Activated CD8-positive, alpha-beta memory T cell treated with anti-CD3 and anti-CD28 coated beads for 36 hours (primary cell): Measurements from ENCODE around the gene NFAM1. TPM values are rescaled to one million over a fixed set of nuclear protein-coding genes. Genes with fewer than 3 reads are reported as not detected.

Experiments used
- CTCF ChIA-PET: fragments of 350-600 bp; sonication (Branson Sonifier 250); formaldehyde crosslinking; loops from one replicate; lab custom pipeline; 2021; ENCODE audit warnings: antibody characterized with exemption; lab: Charles Lee
- POLR2A ChIA-PET: fragments of 350-600 bp; sonication (Branson Sonifier 250); formaldehyde crosslinking; loops from one replicate; lab custom pipeline; 2021; ENCODE audit warnings: antibody characterized with exemption; lab: Charles Lee
- total RNA-seq, 2 experiments: library from RNA; stranded (reverse); gene quantifications; one replicate each; pipeline ENCODE4 v1.2.3, GENCODE V29; 2021

NFAM1 gene
- total RNA-seq, 2 experiments from 2014 or later = 0.10 to 0.13 TPM

GRCh38 chr22:42427167-42427566, 5.0 kb downstream of the NFAM1 start:
- ChIA-PET POLR2A (no interaction called here), CTCF (no interaction called here)

GRCh38 chr22:42425989-42426355, 6.2 kb downstream of the NFAM1 start:
- POLR2A ChIA-PET = no interaction called here
- CTCF ChIA-PET = no interaction called here

DNA sequence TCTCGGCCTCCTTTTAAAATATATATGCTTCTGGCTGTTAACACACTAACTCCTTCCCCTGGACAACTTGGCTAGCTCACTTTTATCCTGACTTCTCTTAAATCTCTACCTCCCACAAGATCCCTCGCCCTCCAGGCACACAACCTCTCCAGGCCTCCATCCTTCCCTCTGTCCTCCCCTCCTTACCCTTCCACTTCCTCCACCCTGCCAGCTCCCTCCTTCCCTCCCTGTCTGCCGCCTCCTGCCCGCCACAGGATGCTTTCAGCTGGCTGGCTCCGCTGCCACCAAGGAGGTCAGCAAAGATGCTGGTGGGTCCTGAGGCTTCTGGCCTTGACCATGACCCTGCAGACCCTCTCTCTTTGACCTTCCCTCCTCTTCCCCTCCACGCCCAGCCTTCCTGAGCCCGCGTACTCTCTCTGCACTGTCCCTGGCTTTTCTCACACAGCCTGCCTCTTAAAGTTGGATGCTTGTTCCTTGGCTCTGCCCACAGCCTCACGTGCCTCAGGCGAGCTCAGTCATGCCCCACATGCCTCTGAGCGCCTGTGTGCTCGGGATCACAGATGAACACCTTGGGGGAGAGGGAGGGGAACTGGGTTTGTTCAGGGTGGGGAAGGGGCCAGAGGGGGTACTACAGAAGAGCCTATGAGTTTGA, 6.7 kb downstream of the NFAM1 start:
- POLR2A ChIA-PET = no interaction called here
- CTCF ChIA-PET = no interaction called here

DNA sequence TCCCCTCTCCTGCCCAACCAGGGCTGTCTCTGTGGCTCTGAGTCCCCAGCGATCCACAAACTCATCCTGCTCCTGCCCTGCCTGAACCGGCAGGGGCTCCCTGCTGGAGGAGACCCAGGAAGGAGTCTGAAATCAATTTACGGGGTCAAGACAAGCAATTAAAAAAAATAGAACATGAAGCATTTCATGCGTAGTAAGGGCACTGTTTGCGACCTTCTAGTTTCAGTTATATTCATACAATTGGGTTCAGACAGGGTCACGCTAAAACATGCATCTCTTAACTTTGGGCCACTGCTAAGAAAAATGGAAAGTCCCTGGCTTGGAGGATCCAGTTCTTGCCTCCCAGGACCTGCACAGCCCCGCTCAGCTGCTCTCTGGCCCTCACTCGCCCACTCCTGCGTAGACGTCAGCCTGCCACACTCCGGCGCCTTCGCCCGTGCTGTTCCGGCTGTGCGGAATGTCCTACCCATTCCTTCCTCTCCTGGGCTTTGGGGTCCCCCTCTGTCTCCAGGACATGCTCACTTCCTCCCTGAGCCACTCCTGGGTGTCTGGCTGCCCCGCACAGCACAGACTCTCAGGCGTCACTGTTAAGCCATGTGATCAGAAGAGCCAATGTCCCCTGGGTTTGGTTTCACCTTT, 12.8 kb downstream of the NFAM1 start:
- ChIA-PET CTCF (no interaction called here), POLR2A (no interaction called here)

- POLR2A ChIA-PET = no interaction called here
- CTCF ChIA-PET = no interaction called here
Observed at GRCh38 chr22:42418811-42419242, 13.4 kb downstream of the NFAM1 start.

DNA sequence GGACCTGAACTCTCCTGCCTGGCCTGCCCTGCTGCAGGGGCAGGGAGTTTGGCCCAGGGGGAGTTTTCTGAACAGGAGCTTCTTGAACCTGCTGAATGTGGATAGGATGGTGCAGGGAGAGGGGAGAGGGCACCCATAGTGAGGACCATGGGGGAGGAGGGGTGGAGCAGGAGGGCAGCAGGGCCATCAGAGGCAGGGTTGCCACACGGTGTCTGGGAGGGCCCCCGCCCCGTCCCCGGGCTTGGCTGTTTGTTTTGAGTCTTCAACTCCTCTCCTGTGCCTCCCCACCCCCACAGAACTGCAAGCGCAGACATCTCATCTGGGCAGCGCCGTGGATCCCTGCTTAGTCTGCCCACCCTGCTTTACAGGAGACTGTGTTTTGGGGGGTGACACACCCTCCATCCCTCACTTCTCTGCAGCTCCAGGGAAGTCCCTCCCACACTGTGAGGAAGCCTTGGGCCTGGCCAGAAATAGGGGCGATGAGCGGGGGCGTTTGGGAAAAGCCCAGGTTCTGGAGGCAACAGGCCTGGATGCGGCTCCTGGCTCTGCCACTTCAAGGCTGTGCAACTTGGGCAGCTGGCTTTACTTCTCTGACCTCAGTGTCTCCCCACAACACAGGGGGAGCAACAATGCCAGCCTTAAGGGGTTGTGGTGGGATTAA, 14.4 kb downstream of the NFAM1 start:
- ChIA-PET POLR2A (no interaction called here), CTCF (no interaction called here)

DNA sequence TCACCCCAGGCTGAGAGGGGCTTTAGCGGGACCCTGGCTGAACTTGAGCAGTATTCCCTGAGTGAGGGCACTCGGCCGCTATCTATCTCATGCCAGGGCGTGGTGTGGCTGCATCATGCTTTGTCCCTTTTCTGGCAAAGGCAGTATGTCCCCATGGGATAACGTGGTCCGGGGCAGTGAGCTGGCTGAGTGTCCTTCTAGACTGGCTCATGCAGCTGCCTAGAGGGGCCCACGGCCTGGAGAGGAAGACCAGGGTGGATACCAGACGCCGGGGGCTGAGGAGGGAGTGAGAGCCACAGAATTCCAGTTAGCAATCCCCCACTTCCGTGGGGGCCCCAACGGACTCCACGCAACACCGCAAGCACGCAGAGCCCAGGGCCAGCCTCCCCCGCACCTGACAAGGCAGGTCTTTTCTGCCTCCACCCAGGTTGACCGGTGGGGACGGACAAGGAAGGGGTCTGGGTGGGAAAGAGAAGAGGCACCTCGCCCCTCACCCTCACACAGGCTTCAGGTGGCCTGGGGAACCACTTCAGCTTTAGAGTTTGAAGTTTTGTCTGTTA, 15.5 kb downstream of the NFAM1 start:
- ChIA-PET POLR2A (no interaction called here), CTCF (no interaction called here)

GRCh38 chr22:42414565-42415303, 17.5 kb downstream of the NFAM1 start:
- ChIA-PET POLR2A (no interaction called here), CTCF (interaction anchor here (1.0 kb wide), 1 partner anchor 244 kb away, joined by 3 read pairs; no protein-coding TSS in a partner anchor)

GRCh38 chr22:42414021-42414420, 18.2 kb downstream of the NFAM1 start:
- CTCF ChIA-PET = no interaction called here
- POLR2A ChIA-PET = no interaction called here

DNA sequence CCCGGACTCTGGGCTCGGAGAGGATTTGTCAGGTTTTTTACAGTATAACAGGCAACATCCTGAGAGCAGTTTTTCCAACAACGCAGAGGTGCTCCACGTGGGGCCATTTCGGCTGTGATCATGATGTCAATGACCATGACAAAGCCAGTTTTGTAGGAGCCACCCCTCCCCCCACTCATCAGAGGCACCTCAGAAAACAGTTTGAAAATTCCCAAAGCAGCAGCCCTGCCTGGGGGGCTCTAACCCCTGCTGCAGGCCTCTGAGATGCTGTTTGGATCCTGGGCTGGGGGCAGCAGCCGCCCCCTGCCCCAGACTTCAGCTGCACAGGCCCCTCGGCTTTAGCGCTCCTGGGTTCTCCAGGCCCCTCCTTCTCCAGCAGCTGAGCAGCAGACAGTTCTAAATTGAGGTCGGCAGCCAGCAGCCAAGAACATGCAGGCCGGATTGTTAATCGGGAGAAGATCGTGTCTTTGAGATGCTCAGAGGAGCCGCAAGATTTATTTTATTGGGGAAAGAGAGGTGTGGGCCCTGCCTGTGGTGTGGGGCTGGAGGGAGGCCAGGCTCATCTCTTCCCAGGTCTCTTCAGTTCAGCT, 19.4 kb downstream of the NFAM1 start:
- ChIA-PET CTCF (no interaction called here), POLR2A (no interaction called here)

GRCh38 chr22:42410708-42411107, 21.5 kb downstream of the NFAM1 start:
- ChIA-PET CTCF (no interaction called here), POLR2A (interaction anchor here (0.7 kb wide), 1 partner anchor 107 kb away, joined by 5 read pairs; no protein-coding TSS in a partner anchor)

DNA sequence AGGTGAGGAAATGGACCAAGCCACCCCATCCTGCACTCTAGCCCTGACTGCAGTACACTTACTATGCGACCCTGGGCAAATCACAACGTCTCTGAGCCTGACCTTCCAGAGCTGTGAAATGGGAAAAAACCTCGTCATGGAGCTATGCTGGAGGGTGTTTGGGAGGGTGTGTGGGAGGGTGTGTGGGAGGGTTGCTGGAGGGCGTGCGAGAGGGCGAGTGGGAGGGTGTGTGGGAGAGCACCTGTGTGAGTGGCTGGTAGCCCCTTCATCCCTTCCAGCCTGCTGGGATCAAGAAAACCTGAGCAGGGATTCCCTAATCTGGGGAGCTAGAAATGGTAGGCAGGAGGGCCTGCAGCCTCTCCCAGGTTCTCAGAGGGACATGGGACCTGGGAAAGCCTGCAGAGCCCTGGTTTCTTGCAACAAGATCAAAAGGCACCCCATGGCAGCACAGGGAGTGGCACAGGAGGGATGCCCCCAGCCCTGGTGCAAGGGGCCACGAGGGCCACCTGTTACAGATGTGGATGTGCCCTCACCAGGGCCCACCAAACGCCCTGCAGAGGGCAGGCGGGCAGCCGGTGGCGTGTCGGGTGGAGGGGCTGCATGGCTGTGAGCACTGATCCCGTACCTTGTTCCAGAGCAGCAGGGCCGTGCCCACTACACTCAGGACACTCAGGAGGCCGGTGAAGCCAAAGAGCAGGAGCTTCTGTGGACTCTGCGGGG, 23.2 kb downstream of the NFAM1 start:
- ChIA-PET POLR2A (no interaction called here), CTCF (no interaction called here)

DNA sequence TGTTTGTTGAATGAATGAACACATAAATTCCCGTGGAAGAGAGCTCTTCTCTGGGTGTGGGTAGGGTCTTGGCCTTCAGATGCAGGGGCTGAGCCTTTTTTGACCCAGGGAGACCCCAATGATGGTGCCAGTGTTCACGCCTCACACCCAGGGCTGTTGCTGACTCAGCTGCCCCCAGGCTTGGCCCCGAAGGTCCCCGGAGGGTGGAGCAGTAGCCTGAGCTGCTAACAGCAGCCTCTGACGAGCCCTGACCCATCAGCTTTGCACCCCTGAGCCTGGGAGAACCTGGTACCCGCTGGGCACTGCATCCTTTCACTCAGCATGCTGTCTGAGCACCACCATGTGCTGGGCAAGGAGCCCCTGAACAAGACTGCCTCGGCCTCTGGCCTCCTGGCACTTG, 23.9 kb downstream of the NFAM1 start:
- ChIA-PET POLR2A (no interaction called here), CTCF (no interaction called here)

DNA sequence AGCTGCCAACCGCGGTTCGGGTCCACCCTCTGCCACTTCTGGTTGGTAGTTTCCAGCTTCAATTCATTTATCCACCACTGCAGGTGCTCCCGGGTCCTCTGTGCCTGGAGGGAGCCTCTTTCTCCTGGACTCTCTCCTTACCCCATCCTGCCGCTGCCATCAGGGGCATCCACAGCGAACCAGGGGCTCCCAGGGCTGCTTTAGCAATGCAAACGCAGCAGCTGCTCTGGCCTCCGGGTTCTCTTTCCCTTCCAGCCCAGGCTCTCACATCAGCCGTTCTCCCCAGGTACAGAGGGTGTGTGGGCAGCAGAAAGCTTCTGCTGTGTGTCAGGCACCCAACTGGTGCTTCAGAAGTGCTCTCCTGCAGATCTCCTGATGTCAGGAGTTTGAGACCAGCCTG, 27.9 kb downstream of the NFAM1 start:
- CTCF ChIA-PET = no interaction called here
- POLR2A ChIA-PET = no interaction called here

DNA sequence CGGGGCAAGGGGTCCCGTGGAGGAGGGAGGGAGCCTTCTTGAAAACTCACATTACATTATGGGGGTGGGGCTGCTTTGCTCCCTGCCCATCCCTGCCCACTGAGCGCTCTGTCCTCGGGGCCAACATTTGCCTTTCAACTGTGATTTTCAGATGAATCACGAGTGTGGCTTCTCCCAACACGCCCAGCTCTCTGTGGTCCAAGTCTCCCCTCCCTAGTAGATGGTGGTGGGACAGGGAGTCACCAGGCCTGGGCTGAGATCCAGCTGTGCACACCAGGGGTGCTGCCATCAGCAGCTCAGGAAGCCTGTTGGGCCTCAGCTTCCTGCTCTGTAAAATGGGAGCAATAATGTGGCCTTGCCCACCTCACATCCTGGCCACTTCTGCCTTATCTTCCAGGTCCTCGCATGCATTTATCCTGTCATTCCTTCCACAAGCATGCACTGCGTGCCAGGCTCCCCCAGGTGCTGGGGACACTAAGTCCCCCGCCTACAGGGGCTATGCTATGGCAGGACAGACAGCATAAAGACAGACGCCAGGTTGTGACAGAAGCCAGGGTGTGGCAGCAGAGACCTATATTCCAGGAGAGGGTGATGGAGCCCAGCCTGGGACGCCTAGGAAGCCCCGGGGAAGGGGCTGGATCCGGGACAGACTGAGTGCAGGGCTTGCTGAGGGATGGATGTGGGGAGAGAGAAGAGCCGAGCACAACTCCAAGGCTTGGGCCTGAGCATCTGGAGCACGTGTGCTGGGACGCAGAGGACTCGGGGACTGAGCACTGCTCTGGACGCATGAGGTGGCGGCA, 30.5 kb downstream of the NFAM1 start:
- ChIA-PET POLR2A (no interaction called here), CTCF (no interaction called here)

DNA sequence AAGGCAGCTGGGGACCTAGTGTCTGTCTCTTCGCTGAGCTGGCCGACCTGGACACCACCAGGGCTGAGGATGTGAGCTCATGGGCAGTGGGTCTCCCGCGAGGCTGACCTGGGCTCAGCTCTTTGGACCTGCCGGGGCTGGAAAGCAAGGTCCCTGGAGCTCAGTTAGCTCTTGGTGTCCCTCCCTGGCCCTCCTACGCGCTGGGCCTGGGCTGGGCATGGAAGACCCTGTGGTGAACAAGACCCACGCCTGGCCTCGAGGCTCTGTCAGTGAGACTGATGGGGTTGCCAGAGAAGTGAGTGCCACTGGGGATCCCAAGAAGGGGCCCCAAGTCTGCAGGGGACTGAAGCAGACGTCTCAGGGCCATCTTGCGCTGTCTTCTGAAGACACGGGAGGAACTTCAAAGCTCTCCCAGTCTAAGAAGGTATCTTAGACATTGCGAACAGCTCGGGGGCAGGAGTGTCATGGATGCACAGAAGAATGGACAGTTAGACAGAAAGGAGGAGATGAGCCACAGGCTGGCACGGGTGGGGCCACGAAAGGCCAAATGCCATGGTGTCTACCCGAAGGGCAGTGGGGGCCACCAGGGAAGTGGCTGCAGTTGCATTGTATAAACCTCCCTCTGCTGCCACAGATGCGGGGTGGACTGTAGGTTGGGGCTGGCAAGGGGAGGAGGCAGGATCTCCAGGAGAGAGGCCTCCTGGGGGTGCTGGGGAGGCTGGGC, 31.2 kb downstream of the NFAM1 start:
- POLR2A ChIA-PET = no interaction called here
- CTCF ChIA-PET = no interaction called here
